Kidney (tissue), 14 donors: ENCODE results near the gene ACADVL. TPM values are rescaled to one million over a fixed set of nuclear protein-coding genes. Genes with fewer than 3 reads are reported as not detected.

Source experiments
- DNase-seq, 5 donors: peaks; one replicate each; pipeline ENCODE4 v3.0.0-alpha.2; 2013 to 2020
- FAIRE-seq: peaks from 2 replicates; lab custom pipeline; 2012; peaks lifted over from hg19 to GRCh38; lab: Jason Lieb, UNC
- H3K27ac ChIP-seq, 2 donors: one replicate each; pipeline ENCODE4 v1.7.0; 2013; ENCODE audit warnings: low read depth in 2 of 2, low read length in 2 of 2, inconsistent platforms in 1 of 2
- H3K27me3 ChIP-seq: one replicate; pipeline ENCODE4 v1.7.1; 2013; ENCODE audit warnings: low read length, inconsistent platforms; ENCODE audit not compliant: control insufficient read depth, insufficient read depth
- H3K36me3 ChIP-seq, 3 donors: one replicate each; pipeline versions ENCODE4 v1.7.0 to v1.7.1; 2013; ENCODE audit warnings: low read length in 3 of 3, control low read depth in 1 of 3, inconsistent platforms in 1 of 3; ENCODE audit not compliant: insufficient read depth in 3 of 3, control insufficient read depth in 2 of 3
- H3K4me1 ChIP-seq, 3 donors: one replicate each; pipeline versions ENCODE4 v1.7.0 to v1.7.1; 2013; ENCODE audit warnings: low read length in 3 of 3, inconsistent platforms in 1 of 3, low read depth in 1 of 3; ENCODE audit not compliant: control insufficient read depth in 2 of 3, insufficient read depth in 2 of 3
- H3K4me3 ChIP-seq, 3 donors: one replicate each; pipeline versions ENCODE4 v1.7.0 to v1.8.1; 2013; ENCODE audit warnings: low read length in 3 of 3, control low read depth in 1 of 3, inconsistent platforms in 1 of 3
- H3K9ac ChIP-seq, 3 donors: one replicate each; pipeline versions ENCODE4 v1.7.0 to v1.7.1; 2013; ENCODE audit warnings: low read length in 3 of 3, control low read depth in 1 of 3, inconsistent platforms in 1 of 3
- H3K9me3 ChIP-seq, 3 donors: one replicate each; pipeline versions ENCODE4 v1.7.0 to v1.7.1; 2013; ENCODE audit warnings: low read length in 3 of 3, control low read depth in 1 of 3, inconsistent platforms in 1 of 3; ENCODE audit not compliant: control insufficient read depth in 2 of 3, insufficient read depth in 1 of 3
- CTCF ChIP-seq: IDR thresholded peaks from 3 replicates; pipeline ENCODE4 v1.5.1; 2012; ENCODE audit warnings: mild to moderate bottlenecking, moderate library complexity, borderline replicate concordance; ENCODE audit not compliant: insufficient read depth; ENCODE audit errors: extremely low read depth
- intact Hi-C: fragments of 100-400 bp; cut with DNase I; formaldehyde crosslinking; loops from one replicate; pipeline ENCODE4 v1.11.1; 2022
- polyA plus RNA-seq: library from polyadenylated mRNA; stranded (reverse); fragments of 350-450 nt; fragmentation: Illumina TruSeq; extraction: RNeasy Lipid Tissue Mini Kit (QIAGEN cat#74804); gene quantifications from one replicate; pipeline ENCODE4 v1.2.3, GENCODE V29; 2014; ENCODE audit warnings: low read depth, low replicate concordance; ENCODE audit not compliant: insufficient read depth
- total RNA-seq: library from RNA; stranded (reverse); fragmentation: NEBNext Ultra II Directional; extraction: Animal tissue kit (Norgen Biotek cat#: 25700); gene quantifications from one replicate; pipeline ENCODE4 v1.2.1, GENCODE V29; 2021
- donor health status: control.
- donor health status: control.
- donor health status: control.
- donor health status: control.
- donor health status: control.
- donor health status: DM: yes; HTN: yes; CAD: no.
- donor health status: Normal renal cell carcinoma (clear cell type).

ACADVL gene
- total and polyA plus RNA-seq, 2 donors from 2014 or later: 689 to 1,202 TPM

- Histone ChIP-seq H3K36me3 (no peaks in the 10 kb centered on the region), H3K9me3 (no peaks in the 10 kb centered on the region), H3K9ac (no peak overlapping the region), H3K27ac (no peak overlapping the region), H3K4me1 (peaks cover 0 to 3% (median 3%) of the 10 kb centered on the region in 3 donors), H3K27me3 (no peaks in the 10 kb centered on the region), H3K4me3 (no peak overlapping the region)
- intact Hi-C loops: no loop called here
- DNase-seq (no peak), FAIRE-seq (no peak)
- no peak for TF ChIP-seq CTCF
Observed at GRCh38 chr17:7183433-7184090, 36.2 kb upstream of the ACADVL start.

GRCh38 chr17:7184091-7184488, 35.6 kb upstream of the ACADVL start:
- Histone ChIP-seq H3K4me3 (no peak overlapping the region), H3K9me3 (no peaks in the 10 kb centered on the region), H3K4me1 (peaks cover 0 to 3% (median 3%) of the 10 kb centered on the region in 3 donors), H3K27me3 (no peaks in the 10 kb centered on the region), H3K9ac (no peak overlapping the region), H3K36me3 (no peaks in the 10 kb centered on the region), H3K27ac (no peak overlapping the region)
- FAIRE-seq (no peak), DNase-seq (peak; percentile 80 to 94 (median 89))
- TF ChIP-seq CTCF: no peak
- intact Hi-C loops: no loop called here

- Histone ChIP-seq H3K27ac (no peak overlapping the region), H3K27me3 (no peaks in the 10 kb centered on the region), H3K9me3 (no peaks in the 10 kb centered on the region), H3K9ac (no peak overlapping the region), H3K4me3 (no peak overlapping the region), H3K4me1 (peaks cover 0 to 3% (median 3%) of the 10 kb centered on the region in 3 donors), H3K36me3 (no peaks in the 10 kb centered on the region)
- intact Hi-C loops: no loop called here
- DNase-seq: peak in 1 of 5 donors; percentile 55
- no peak for FAIRE-seq
- TF ChIP-seq CTCF: no peak
Observed at GRCh38 chr17:7184647-7185046, 35.1 kb upstream of the ACADVL start.

GRCh38 chr17:7186241-7186640, 33.5 kb upstream of the ACADVL start:
- Histone ChIP-seq H3K9ac (no peak overlapping the region), H3K4me1 (peaks cover 0 to 3% (median 3%) of the 10 kb centered on the region in 3 donors), H3K27me3 (no peaks in the 10 kb centered on the region), H3K36me3 (no peaks in the 10 kb centered on the region), H3K27ac (no peak overlapping the region), H3K4me3 (no peak overlapping the region), H3K9me3 (no peaks in the 10 kb centered on the region)
- no peak for DNase-seq
- FAIRE-seq: no peak
- intact Hi-C loops: no loop called here
- no peak for TF ChIP-seq CTCF
